ENCODE data around the gene TTC6.

TTC6 gene

GRCh38 chr14:37583358-37584210, 11.8 kb upstream of the TTC6 start:
- Histone ChIP-seq H3K27me3 (peaks cover 91% of the 10 kb centered on the region), H3K4me1 (ENCODE audit: control insufficient read depth in 1 of 2, insufficient read depth in 1 of 2, low read depth in 1 of 2, low read length in 1 of 2) (no peaks in the 10 kb centered on the region), H3K4me3 (ENCODE audit: low read depth in 1 of 2, low read length in 1 of 2) (no peak overlapping the region), H3K36me3 (no peaks in the 10 kb centered on the region), H3K9me3 (no peaks in the 10 kb centered on the region), H3K27ac (no peak overlapping the region)
- no peak for TF ChIP-seq CTCF (IDR thresholded peaks at IDR 0.05)

GRCh38 chr14:37584211-37585100, 11.0 kb upstream of the TTC6 start:
- H3K36me3 ChIP-seq, result no peaks in the 10 kb centered on the region
- no peak overlapping the region for H3K27ac ChIP-seq
- no peaks in the 10 kb centered on the region for H3K9me3 ChIP-seq
- TF ChIP-seq CTCF (IDR thresholded peaks at IDR 0.05), result no peak
- H3K4me3 ChIP-seq (ENCODE audit: low read depth in 1 of 2, low read length in 1 of 2), result no peak overlapping the region
- H3K27me3 ChIP-seq, result peaks cover 100% of the 10 kb centered on the region
- no peaks in the 10 kb centered on the region for H3K4me1 ChIP-seq (ENCODE audit: control insufficient read depth in 1 of 2, insufficient read depth in 1 of 2, low read depth in 1 of 2, low read length in 1 of 2)

- H3K4me1 ChIP-seq (ENCODE audit: control insufficient read depth in 1 of 2, insufficient read depth in 1 of 2, low read depth in 1 of 2, low read length in 1 of 2), result no peaks in the 10 kb centered on the region
- H3K27ac ChIP-seq, result no peak overlapping the region
- H3K36me3 ChIP-seq, result no peaks in the 10 kb centered on the region
- no peak for TF ChIP-seq CTCF (IDR thresholded peaks at IDR 0.05)
- H3K4me3 ChIP-seq (ENCODE audit: low read depth in 1 of 2, low read length in 1 of 2), result no peak overlapping the region
- no peaks in the 10 kb centered on the region for H3K9me3 ChIP-seq
- H3K27me3 ChIP-seq, result peaks cover 100% of the 10 kb centered on the region
These were observed 10.3 kb upstream of the TTC6 start for GRCh38 chr14:37585101-37585511.

GRCh38 chr14:37585971-37586796, 9.2 kb upstream of the TTC6 start:
- Histone ChIP-seq H3K4me3 (ENCODE audit: low read depth in 1 of 2, low read length in 1 of 2) (no peak overlapping the region), H3K36me3 (no peaks in the 10 kb centered on the region), H3K27me3 (peaks cover 100% of the 10 kb centered on the region), H3K9me3 (no peaks in the 10 kb centered on the region), H3K27ac (no peak overlapping the region), H3K4me1 (ENCODE audit: control insufficient read depth in 1 of 2, insufficient read depth in 1 of 2, low read depth in 1 of 2, low read length in 1 of 2) (no peaks in the 10 kb centered on the region)
- TF ChIP-seq CTCF (IDR thresholded peaks at IDR 0.05), result no peak

- no peaks in the 10 kb centered on the region for H3K4me1 ChIP-seq (ENCODE audit: control insufficient read depth in 1 of 2, insufficient read depth in 1 of 2, low read depth in 1 of 2, low read length in 1 of 2)
- H3K9me3 ChIP-seq, result no peaks in the 10 kb centered on the region
- peaks cover 100% of the 10 kb centered on the region for H3K27me3 ChIP-seq
- TF ChIP-seq CTCF (IDR thresholded peaks at IDR 0.05), result no peak
- no peaks in the 10 kb centered on the region for H3K36me3 ChIP-seq
- H3K4me3 ChIP-seq (ENCODE audit: low read depth in 1 of 2, low read length in 1 of 2), result no peak overlapping the region
- no peak overlapping the region for H3K27ac ChIP-seq
These were observed 8.7 kb upstream of the TTC6 start for GRCh38 chr14:37586797-37587130.
